GM18907 (cell line): ENCODE measurements around the gene SNX20.
A peak's percentile ranks its signal among the peaks of the same experiment; 100 is the strongest.

Experiments used
- ATAC-seq: cut with Tn5 transposase; IDR thresholded peaks from one replicate; pipeline ENCODE4 v1.9.1; 2021; ENCODE audit warnings: mild to moderate bottlenecking, moderate library complexity; ENCODE audit not compliant: unreplicated experiment

The SNX20 gene

DNA sequence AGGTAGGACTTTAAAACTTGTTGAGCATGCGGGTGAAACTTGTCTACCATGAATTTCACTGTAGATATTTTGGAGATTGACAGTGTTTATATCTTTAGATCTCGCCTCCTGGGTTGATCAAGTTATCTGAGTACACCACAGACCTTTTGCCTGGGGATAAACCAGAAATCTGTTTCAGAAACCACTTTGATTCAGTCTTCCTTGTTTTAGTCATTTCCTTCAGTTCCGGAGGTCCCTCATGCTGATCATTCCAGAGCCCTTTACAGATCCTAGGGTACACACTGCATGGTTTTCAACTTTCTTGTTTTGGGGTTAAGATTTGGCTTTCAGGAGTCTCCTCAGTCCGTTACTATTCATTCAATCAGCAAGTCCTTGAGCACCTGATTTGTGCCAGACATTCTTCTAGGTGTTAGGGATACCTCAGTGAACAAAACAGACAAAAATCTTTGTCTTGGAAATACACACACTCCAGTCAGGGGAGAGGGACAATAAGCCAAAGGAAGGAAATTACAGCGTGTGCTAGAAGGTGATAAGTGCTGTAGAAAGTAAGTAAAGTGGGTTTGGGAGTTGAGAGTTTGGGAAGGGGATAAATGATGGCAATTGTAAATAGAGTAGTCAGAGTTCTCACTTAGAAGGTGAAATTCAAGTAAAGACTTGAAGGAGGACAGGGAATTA is 24.5 kb upstream of the SNX20 start:
- ATAC-seq, result no peak

DNA sequence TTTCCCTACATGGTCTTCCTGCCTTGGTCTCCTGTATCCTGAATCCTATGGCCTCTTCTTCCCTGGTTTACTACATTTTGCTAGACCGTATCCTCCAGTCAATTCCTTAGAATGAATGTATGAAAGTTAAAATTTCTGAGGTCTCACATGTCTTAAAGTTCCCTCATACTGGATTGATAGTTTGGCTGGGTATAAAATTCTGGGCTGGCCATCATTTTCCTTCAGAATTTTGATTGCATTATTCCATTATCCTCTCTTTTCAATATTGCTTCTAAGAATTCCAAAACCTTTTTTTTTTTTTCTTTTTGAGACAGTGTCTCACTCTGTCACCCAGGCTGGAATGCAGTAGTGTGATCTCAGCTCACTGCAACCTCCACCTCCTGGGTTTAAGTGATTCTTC is 23.1 kb upstream of the SNX20 start:
- ATAC-seq, result no peak

DNA sequence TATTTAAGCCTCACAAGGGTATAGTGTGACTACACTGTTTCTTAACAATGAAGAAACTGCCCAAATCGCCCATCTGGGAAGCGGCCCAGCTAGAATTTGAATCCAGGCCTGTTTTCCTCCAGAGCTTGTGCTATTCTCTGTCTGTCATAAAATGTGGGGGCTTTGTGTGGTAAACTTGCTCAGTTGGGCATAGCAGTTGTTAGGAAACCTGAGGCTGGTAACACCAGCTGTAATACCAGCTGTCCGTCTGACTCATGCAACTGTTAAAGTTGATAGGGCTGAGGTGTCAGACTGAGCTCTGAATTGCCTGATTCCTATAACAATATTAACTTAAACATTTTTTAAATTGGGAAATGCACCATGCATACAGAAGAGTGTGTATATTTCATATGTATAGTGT is 21.6 kb upstream of the SNX20 start:
- ATAC-seq, result no peak

DNA sequence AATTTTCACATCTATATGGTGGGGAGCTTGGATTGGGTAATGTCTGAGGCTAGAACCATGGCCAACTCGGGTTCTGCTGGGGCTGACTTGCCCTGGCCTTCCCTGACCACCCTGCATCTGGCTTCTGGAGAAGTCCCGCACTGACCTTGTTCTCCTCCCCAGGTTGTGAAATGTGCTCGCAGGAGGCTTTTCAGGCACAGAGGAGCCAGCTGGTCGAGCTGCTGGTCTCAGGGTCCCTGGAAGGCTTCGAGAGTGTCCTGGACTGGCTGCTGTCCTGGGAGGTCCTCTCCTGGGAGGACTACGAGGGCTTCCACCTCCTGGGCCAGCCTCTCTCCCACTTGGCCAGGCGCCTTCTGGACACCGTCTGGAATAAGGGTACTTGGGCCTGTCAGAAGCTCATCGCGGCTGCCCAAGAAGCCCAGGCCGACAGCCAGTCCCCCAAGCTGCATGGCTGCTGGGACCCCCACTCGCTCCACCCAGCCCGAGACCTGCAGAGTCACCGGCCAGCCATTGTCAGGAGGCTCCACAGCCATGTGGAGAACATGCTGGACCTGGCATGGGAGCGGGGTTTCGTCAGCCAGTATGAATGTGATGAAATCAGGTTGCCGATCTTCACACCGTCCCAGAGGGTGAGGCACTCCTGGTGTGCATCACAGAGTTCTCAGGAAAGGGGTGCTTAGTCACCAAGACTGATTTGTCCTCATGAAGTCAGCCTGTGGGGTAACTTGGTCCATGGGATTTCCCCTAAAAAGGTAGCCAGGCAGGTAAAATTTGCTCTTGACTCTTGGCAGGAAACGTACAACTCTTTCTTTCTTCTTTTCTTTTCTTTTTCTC is 18.4 kb upstream of the SNX20 start:
- ATAC-seq, result no peak

DNA sequence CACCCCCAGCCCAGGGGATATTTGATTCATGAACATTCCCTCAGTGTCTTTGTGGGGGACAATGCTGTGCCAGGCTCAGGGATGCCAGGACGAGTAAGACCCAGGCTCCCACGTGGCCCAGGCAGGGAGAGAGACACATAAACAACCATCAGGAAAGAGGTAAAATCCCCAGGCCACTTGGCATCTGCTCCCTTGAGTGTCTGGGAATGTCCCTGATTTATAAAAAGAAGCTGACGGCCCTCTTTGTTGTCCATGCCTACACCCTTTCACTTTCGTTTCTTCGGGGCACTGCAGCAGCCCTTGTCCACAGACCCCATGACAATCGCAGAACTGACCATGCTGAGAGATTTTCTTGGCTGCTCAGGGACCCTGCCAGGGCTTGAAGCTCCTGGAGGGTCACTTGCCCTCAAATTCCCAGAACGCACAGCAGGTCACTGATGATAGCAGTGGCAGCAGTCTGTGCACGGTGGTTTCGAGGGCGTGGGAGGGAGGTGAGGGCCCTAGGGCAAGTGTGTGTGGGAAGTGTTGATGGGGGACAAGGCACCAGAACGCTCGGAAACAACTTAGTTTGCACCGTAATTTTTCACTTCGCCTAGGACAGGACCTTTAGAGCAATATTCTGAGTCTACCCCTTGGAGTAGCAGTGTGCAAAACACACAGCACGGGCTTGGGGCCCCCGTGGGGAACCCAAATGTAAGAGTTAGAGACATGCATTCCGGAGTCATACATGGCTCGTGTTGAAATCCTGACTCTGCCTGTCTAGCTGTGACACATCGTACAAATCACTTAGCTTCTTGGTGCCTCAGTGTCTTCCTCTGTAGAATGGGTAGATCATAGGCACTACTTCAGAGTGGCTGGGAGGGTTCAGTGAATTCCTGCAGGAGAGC is 17.0 kb upstream of the SNX20 start:
- peak; percentile 54 for ATAC-seq

DNA sequence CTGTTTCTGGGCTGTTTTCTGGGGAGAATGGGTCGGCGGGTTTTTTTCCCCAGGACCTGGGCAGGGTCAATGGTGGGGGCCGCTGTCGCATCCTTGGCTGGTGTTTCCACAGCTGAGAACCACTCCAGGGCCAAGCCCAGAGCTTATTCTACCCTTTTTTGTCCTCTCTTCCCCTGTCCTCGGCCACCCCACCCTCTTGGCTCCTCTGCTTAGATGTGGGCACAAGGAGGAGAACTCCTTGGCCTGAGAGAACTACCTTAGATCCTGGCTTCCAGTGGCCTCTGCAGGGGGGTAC is 16.3 kb upstream of the SNX20 start:
- no peak for ATAC-seq

DNA sequence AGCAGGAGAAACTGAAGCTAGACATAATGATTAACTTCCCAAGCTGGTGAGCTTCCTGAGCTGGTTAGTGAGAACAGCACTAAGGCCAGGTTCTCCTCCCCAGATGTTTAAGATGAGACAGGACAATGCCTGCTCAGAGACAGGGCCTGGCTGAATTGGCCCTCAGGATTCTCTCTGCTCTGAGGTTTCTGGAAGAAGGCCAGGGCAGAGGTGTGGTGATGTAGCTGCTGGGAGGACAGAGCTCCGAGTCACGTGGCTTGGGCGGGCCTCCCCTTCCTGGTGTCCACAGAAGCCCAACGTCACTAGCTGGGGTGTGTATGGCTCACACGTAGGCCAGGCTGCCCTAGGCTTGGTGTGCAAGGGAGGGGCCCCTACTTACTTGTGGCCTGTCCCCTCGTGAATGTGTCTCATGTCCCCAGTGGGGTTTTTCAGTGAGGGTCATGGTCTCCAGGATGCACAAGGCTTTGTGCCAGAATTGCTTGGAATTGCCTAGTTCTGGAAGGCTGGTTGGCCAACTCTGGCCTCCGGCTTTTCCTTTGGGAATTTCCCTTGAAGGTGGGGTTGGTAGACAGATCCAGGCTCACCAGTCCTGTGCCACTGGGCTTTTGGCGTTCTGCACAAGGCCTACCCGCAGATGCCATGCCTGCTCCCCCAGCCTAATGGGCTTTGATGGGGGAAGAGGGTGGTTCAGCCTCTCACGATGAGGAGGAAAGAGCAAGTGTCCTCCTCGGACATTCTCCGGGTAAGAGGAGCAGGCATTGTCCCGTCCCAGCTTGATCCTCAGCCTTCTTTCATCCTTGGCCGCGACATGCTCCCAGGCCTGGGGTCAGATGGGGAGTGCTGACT is 15.7 kb upstream of the SNX20 start:
- peak; percentile 66 for ATAC-seq

DNA sequence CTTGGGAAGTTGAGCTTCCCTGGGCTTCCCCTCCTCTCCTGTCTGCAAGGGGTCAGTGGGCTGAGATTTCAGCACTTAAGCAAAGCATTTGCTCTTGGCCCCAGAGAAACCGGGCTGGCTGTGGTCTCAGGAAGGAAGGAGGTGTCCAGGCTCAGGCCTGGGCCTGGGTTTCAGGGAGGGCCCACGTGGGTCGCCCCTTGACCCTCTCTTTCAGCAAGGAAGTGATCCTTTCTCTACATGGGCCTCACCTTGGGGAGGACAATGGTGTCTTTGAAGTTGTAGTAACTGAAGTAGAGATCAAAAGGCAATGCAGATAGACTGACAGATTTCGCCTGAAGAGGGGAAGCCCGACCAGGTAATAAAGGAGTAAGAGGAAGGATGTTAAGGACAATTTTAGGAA is 15.0 kb upstream of the SNX20 start:
- ATAC-seq, result peak; percentile 29

DNA sequence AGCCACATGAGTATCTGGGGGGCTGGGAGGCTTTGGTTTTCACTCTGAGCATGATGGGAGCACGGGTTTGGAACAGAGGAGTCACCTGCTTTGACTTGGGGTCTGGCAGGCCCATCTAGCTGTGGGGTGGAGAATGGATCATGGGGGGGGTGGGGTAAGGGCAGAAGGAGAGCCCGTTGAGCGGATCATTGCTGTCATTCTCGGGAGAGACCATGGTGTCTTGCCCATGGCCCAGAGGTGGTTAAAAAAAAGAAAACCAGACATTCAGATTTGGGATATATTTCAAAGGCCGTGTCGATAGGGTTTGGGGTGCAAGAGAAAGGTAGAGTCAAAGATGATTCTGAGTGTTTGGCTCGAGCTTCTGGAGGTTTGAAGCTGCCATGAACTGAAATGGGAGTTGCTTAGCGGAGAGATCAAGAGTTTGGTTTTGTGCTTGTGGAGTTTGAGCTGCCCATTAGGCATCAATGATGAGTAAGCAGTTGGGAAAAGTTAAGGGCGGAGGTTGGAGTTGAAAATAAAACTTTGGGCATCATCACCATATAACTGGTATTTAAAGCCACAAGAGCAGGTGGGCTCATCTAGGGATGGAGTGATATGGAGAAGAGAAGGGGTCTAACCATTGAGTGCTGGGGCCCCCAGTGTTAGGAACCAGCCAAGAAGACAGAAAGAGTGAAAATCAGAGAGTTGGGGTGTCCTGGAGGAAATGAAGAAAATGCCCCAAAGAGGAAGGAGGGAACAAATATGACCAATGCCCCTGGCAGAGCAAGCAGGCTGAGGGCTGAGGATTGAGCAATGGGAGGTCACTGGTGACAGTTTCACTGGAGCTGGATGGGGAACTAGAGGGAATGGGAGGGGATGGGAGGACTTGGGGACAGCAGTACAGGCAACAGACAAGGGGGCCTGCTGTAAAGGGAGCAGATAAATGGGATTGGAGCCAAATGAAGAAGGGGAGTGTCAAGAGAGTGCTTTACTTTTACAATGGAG is 14.2 kb upstream of the SNX20 start:
- ATAC-seq, result no peak

DNA sequence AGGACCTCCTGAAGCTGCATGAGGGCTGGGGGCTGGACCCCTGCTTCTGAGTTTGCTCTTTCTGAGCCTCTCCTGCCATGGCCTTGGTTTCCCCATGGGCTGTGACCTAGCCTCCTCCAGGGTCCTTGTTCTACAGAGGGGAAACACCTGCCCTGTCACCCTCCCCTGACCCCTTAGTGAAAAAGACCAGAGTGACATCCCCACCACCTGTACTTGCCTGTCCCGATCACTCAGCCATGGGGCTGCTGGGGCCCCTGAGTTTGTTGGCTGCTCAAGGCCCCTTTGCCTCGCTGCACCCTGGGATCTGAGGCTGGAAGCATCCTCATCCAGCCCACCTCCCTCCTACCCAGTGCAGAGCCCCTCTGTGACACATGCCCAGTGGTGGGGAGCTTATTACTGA is 13.1 kb upstream of the SNX20 start:
- ATAC-seq, result peak; percentile 32

DNA sequence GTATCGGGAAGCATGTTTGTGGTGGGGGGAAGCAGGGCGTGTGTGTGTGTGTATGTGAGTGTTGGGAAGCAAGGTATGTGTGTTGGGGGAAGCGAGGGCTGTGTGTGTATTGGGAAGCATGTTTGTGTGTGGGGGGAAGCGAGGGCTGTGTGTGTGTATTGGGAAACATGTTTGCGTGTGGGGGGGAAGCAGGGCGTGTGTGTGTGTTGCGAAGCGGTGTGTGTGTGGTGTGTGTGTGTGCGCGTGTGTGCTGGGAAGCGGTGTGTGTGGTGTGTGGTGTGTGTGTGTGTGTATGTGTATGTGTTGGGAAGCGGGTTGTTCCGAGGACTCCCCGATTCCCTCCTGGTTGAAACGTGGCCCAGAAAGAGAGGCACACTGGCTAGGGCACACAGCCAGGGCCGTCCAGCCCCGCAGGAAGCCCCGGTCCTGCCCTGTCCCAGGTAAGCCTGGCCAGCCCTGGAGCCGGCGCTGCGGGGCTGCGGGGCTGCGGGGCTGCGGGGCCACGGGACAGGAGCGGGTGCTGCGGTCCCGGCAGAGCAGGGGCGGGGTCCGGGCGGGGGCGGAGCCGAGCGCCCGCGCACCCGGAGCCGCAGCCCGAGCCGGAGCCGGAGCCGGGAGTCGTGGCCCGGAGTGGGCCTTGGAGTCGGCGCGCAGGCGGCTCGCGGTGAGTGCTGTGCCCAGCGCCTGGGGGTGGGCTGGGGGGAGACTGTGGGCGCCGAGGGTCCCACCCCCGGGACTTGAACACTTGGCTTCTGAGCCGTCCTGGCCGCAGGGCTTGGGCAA is 12.1 kb upstream of the SNX20 start, which contains the start of gene NOD2:
TSS of gene NOD2 (plus strand) at position 608 of the 783 bp plus-strand sequence. CDS start 5,890 bp downstream, outside the sequence.
- ATAC-seq, result no peak

DNA sequence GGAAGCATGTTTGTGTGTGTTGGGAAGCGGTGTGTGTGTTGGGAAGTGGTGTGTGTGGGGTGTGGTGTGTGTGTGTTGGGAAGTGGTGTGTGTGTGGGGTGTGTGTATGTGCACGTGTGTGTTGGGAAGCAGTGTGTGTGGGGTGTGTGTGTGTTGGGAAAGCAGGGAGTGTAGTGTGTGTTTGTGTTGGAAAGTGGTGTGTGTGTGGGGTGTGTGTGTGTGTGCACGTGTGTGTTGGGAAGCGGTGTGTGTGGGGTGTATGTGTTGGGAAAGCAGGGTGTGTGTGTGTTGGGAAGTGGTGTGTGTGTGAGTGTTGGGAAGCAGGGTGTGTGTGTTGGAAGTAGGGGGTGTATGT is 11.5 kb upstream of the SNX20 start:
- no peak for ATAC-seq

DNA sequence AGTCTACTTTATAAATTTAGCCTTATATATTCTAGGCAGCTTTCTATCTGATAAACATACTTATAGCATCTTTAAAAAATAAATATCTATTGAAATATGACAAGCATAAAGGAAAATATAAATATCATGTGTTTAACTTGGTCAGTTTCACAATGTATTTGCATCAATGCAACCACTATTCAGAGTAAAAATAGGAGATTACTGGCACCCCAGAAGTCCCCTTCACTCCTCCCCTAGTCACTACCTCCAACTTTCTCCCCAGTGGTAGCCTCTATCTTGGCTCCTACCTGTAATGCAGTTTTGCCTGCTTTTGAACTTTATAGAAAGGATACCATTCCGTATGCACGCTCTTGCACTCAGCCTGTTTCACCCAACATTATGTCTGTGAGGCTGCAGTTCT is 9.1 kb upstream of the SNX20 start:
- ATAC-seq, result no peak

DNA sequence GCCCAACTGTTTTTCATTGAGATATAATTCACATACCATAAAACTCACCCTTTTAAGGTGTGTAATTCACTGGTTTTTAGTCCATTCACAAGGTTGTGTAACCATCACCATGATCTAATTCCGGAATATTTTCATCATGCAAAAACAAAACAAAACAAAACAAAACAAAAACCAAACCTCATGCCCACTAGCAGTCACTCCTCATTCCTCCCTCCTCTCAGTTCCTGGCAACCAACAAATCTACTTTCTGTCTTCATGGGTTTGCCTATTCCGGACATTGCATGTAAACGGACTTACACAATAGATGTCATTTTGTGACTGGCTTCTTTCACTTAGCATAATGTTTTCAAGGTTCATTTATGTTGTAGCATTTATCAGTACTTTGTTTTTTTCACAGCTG is 7.8 kb upstream of the SNX20 start:
- no peak for ATAC-seq

DNA sequence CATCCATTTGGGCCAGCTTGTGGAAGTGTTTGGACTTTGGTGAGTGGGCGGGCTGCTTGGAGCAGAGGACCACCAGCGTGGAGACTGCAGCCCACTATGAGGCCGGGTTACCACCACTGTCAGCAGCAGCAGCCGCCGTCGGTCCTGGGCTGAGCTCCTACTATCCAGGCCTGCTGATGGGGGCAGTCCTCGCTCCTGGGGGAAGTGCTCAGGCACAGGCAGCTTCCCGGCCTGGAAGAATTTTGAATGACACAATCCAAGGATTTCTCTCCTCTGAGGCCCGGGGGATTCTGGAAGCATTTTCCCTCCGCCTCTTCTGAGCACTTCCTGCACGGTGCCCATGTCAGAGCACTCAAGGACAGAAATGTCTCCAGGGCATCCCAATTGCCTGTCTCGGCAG is 7.0 kb upstream of the SNX20 start:
- no peak for ATAC-seq

DNA sequence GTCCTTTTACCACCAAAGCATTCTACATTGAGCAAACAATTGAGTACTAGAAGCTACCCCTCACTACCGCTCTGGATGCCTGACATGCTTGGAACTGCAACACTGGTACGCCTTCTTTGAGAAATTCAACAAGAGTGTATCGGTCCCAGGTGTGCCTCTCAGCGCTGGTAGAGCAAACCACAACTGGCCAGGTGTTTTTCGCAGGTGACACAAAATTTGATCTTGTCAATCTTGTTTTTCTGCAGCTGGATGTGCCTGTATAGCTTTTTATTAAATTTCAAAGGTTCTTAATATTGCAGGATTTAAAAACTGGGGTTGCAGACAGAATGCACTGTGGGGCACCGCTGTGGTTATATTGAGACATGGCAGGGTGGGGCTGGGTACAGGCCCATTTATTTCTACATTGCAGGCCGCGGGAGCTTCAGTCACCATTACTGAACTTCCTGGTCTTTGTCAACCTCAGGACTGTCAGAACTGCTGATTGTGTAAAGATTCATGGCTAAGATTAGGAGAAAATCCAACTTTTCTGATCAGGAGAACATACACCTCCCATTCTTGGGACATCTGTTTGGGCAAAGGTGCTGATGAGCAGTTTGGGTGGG is 4.5 kb upstream of the SNX20 start:
- ATAC-seq, result no peak

DNA sequence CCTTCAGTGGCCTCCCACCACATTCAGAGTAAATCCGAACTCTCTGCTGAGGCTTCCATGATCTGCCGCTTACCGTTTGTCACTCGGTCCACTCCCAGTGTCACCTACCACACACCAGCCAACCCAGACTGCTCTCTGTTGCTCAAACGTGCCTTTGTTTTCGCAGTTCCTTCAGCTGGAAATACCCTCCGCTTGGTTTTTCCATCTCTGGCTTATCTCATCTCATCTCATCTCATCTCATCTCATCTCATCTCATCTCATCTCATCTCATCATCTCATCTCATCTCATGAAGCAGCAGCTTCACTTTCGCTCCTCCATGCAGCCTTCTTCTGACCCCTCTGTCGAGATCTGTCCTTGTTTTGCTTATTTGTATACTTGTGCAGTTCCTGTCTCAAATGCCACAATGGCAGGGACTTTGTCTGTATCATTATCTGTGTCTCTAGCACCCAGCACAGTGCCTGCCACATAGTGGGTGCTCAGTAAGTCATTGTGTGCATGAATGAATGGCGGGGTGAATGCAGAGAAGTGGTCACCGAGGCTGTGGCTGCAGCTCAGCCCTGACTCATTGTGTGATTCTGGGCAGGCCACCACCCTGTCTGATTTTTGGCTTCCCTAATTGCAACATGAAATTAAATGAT is 3.8 kb upstream of the SNX20 start:
- no peak for ATAC-seq
